GM13976 (cell line): Measurements from ENCODE around the gene CMC2.

ENCODE experiments used
- DNase-seq: peaks from one replicate; pipeline ENCODE4 v3.0.0; 2012; ENCODE audit warnings: low spot score
- CTCF ChIP-seq: IDR thresholded peaks from 2 replicates; pipeline ENCODE4 v1.5.1; 2012; ENCODE audit warnings: borderline replicate concordance, mild to moderate bottlenecking; ENCODE audit not compliant: insufficient read depth; ENCODE audit errors: extremely low read depth, missing control alignments, control extremely low read depth
- in situ Hi-C: fragments of 300-500 bp; cut with MboI; formaldehyde crosslinking; loops from one replicate; pipeline ENCODE4 v1.12.0; 2022; ENCODE audit warnings: low sequenced_read_pairs, mixed read lengths, inconsistent platforms; ENCODE audit not compliant: unreplicated experiment

Gene CMC2

GRCh38 chr16:80972611-80973010 is 34.1 kb downstream of the CMC2 start:
- no peak for DNase-seq
- in situ Hi-C loops = no loop called here
- TF ChIP-seq CTCF = no peak

GRCh38 chr16:80971819-80972218 is 34.9 kb downstream of the CMC2 start:
- DNase-seq = no peak
- in situ Hi-C loops = no loop called here
- no peak for TF ChIP-seq CTCF

DNA sequence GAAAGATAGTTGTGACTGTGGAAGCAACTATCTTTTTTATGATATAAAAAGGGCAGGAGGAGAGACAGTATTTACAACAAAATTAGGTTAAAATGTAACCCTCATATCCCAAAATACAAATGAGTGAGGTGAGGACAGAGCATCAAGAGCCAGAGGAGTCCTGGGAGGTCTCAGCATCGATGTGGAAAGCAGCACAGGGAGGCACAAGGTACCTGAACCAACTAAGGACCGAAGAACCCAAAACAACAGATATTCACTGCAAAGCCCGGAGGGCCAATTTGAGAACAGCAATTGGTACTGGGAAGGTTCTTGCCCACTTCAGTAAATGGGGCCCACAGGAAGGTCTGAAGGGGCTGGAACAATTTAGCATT is 37.6 kb downstream of the CMC2 start:
- DNase-seq = no peak
- TF ChIP-seq CTCF = no peak
- in situ Hi-C loops = no loop called here

DNA sequence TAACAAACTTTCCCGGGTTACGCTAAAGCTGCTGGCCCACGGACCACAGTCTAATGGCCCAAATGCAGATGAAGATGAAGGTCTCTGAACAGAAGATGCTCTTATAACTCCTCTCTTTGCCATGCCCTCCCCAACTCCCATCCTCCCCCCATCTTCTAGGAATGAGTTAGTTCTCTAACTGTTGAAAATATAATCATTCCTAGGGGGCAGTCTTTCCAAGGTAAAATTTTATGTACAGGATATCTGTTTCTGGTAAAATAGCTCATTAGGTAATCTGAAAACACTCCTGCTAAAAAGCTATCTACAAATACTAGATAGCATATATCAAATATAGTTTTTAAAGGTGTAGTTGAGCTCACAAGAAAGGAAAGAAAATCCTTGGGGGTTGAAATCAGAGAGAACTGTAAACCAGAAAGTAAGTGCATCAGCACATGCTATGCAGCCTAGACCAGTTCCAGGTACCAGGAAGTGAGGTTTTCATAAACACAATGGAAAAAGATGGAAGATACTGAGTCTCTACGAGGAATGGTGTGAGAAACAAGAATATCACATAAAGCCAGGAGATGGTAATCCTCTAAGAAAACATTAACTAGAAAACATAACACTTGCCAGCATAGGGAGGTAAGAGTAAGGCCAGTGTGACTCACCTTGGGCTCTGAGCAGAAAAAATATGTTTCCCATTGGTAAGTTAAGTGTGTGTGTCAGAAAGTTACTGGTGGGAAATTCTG is 38.1 kb downstream of the CMC2 start:
- in situ Hi-C loops = no loop called here
- DNase-seq = no peak
- TF ChIP-seq CTCF = no peak

GRCh38 chr16:80966617-80967016 is 40.1 kb downstream of the CMC2 start:
- DNase-seq = no peak
- TF ChIP-seq CTCF = no peak
- in situ Hi-C loops = no loop called here

DNA sequence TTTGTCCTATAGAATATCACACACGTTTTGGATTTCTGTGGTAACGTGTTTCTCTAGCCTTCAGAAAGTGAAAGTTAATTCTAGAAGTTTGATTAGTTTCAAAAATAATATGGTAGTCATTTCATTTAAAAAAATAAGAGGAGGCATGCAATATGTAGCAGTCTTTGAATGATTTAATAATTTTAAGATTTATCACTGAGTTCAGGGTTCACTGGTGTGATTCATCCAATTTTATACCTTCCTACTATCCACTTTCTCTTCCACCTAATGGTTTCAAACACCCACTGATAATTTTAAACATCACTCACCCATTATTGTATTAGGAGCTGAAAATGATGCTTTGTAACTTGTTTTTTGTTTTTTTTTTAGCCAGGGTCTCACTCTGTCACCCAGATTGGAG is 42.3 kb downstream of the CMC2 start:
- DNase-seq = no peak
- in situ Hi-C loops = no loop called here
- no peak for TF ChIP-seq CTCF
